ENCODE data around the gene THSD4.
"Not testable (repeated sequence)": the region's sequence is repeated elsewhere in the genome, so short reads cannot be mapped to it uniquely, and the experiment has no call there.

The THSD4 gene

GRCh38 chr15:71709808-71710418 lies 594.6 kb downstream of the THSD4 start:
- no peak for DNase-seq

- DNase-seq: no peak
Measured at GRCh38 chr15:71712182-71712581, 596.9 kb downstream of the THSD4 start.

DNA sequence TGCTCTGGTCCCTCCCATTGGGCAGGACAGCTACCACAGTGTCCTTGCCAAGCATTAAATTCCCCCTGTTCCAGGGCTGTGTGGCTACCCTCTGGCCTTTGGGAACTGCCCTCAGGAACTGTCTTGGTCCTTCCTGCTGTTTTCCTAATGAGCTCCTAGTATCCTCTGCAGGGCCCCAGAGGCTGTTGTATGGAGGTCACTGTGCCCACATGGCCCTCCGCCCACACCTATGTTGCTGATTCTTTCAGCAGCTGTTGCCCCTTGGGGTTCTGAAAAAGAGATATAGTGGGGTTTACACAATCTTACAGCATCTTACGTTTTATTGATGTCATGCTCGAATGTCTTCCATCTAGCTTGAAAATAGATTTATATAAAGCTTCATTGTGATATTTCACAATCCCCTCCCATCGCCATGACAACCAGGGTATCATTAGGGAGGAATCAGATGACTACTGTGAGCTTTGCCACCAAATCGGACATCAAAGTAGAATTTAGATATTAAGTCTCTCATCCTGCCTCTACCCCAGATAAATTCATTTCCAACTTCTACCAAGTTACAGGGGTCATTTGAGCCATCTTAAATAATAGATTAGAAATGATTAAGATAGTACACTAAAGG lies 598.0 kb downstream of the THSD4 start:
- no peak for DNase-seq

DNA sequence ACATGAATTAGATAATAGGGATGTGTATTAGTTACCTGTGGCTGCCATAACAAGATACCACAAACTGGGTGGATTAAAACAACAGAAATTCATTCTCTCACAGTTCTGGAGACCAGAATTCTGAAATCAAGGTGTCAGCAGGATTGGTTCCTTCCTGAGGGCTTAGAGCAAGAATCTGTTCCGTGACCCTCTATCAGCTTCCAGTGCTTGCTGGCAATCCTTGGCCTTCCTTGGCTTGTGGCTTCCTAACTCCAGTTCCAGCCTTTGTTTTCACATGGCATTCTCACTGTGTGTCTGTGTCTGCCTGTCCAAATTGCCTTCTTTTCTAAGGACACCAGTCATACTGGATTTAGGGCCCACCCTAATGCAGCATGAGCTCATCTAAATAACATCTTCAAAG lies 600.6 kb downstream of the THSD4 start:
- no peak for DNase-seq

DNA sequence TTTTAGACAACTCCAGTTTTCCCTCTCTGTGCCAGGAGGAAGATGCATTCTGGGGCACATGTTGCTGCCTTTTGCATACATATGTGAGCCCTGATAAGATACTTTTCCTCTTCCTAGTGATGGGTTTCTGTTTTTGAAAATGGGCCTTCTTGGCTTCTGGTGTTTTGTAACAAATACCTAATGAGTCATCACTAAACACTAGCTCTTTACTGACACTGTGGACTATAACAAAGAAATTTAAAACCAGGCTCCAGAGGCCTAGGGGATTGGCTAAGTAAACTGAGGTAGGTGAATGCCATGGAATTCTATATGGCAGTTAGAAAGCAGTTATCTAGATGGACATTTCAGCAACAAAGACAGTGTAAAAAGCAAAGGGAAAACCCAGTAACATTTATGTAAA lies 601.7 kb downstream of the THSD4 start:
- DNase-seq: no peak

- DNase-seq: no peak
Measured at GRCh38 chr15:71718116-71718910, 603.0 kb downstream of the THSD4 start.

GRCh38 chr15:71723344-71723743 lies 608.1 kb downstream of the THSD4 start:
- no peak for DNase-seq

GRCh38 chr15:71725207-71725955 lies 610.1 kb downstream of the THSD4 start:
- DNase-seq: not testable (repeated sequence)

DNA sequence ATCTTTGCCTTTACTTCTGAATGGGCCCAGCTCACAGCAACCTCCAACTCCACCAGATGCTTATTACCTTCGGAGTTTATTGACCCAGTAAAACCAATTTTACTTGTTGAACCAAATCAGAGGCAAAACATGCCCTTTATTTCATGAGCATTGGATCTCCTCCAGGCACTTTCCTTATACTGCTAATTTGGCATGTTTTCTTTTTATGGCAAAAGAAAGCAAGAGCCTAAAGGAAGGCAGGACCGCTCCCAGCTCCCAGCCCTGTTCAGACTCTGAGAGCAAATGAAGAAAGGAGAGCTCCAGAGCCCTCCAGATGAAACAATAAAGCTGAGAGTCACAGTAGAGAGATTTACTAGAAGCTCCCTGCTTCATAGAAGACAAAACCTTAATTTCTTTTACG lies 613.6 kb downstream of the THSD4 start:
- DNase-seq: no peak

DNA sequence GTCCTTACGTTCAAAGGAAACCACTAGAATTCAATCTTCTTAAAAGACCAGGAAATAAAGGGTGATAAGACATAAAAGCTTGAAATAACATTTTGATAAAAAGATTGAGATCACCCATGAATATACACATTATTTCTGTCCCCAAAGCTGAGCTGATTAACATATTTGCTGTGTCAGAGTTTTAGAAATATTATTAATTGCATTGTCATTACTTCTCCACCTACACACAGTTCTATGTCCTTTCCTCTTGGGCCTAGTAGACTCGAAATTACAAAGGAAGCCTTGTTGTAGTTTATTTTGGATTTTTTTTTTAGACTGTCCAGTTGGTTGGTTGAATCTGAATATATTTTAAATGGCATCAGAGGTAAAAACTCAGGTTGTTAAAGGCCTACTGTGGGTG lies 614.0 kb downstream of the THSD4 start:
- no peak for DNase-seq

DNA sequence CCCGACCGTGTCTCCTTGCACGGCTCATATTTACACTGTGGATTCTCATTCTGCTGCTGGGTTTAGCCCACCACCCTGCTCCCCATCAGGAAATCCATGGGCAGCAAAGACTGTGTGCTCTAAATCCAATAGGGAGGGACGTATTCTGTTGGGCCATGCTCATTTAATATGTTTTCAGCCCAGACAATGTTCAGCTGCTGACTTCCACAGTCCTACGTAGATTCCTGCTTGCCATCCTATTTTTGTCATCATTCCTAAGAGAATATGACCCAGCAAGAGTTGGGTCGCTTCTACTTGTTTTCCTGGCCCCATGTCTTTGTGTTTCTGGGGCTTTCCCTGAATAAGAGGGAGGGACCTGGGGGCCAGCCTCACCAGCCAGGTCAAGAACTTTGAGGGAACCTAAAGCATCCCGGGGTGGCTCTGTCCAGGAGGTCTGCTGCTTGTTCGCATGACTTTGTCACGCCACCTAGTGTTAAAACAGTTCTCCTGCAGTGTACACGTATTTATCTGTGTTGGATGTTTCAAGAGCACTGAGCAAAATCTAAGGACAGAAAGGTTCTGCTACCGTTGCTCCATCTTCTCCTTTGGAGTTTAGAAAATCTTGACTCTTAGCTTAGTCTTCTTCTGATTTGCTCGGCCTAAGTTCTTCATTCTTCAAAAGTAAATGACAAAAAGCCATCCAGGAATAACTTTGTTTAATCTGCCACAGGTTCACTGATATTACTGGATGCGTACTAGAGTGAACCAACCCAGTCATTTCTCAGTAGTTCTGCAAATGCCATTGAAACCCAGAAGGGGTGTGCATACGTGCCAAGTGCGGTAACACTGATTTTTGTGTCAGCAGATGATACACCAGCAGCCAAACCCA lies 615.2 kb downstream of the THSD4 start:
- DNase-seq: no peak

DNA sequence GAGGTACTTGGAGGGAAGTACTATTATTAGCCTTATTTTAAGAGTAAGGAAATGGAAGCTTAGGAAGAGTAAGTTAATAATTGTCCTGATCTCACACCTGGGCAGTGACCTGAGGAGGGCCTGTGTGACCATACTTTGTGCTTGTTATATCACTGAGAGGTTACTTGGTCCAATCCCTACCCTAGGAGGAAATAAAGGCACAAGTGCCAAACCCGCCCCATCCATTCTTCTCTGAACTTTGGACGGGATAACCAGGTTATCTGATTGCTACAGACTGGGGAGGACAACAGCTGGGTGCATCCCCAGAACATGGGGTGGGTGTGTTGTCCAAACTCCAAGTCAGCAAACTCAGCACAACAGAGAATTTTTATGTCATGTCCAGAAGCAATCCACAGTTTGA lies 617.4 kb downstream of the THSD4 start:
- no peak for DNase-seq

- no peak for DNase-seq
Measured at GRCh38 chr15:71733122-71733521, 617.9 kb downstream of the THSD4 start.

DNA sequence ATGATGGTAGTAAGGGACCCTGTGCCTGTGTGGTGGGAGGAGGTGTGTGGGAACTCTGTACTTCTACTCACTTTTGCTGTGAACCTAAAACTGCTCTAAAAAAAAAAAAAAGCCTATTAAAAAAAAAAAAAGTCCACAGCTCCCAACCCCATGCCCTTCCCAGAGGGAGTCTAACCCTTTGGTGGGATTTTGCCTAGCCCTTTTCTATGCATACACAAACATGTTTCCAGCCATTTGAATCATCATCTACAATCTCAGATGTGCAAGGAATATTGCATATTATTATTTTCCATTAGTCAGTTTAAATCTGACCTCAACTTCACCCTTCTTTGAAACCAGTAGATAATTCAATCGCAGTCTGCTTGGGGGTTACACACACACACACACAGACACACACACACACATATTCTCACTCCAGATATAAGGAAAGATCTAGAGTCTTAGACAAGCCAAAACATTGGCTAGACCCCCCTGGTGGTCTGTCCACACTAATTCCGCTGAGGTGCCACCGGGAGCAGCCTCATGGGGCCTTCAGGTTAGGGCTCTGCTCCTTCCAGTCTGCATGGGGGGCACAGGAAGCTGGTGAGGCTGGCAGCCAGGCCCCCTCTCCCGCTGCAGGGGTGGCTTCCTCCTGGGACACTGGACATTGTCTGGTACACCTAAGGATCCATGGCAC lies 619.6 kb downstream of the THSD4 start:
- no peak for DNase-seq

DNA sequence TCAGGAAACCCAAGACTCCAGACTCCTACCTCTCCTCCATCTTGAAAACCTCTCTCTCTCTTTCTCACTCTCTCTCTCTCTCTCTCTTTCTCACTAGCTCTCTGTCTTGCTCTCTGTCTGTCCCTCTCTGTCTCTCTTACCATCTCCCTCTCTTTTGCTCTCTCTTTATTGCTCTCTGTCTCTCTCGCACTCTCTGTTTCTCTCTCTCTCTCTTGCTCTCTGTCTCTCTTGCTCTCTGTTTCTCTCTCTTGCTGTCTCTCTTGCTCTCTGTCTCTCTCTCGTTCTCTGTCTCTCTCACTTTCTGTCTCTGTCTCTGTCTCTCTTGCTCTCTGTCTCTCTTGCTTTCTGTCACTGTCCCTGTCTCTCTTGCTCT lies 620.1 kb downstream of the THSD4 start:
- DNase-seq: no peak

- DNase-seq: no peak
Measured at GRCh38 chr15:71736286-71736947, 621.1 kb downstream of the THSD4 start.

DNA sequence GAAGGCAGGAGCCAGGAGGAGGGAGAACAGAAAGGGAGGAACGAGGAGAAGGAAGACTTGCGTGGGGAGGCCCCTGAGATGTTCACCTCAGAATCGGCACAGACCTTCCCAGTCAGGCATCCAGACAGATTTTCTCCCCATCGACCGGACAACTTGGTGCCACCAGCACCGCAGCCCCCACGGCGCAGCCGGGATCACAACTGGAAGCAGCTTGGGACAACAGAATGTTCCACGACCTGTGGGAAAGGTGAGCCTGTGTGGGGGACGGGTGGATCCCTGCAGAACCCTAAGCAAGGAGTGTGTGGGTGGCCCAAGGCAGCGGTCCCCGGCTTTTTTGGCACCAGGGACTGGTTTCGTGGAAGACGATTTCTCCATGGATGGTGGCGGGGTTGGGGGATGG lies 622.5 kb downstream of the THSD4 start:
- DNase-seq: peak; percentile 22

GRCh38 chr15:71739355-71739754 lies 624.1 kb downstream of the THSD4 start:
- no peak for DNase-seq

GRCh38 chr15:71742964-71743363 lies 627.7 kb downstream of the THSD4 start:
- no peak for DNase-seq

DNA sequence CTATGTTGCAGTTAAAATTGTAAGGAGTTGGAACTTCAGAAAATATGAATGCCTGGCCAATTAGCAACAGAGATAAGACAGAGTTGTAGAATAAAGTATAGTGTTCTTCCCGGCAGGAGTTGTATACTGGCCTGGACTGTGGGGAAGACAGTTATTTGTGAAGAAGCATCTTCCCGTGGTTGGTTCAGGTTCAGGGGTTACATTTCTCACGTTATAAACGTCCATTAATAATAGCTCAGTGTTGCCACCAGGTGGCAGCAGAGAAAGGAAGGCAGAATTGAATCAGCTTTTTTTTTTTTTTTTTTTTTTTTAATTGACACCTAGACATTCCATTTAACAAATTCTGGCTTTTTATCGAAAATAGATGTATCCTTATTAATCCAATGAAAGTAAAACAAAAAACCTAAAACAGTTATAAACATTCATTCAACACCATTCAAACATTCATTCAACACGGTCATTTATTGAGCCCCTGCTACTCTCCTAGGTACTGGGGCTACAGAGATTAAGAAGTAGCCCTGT lies 628.7 kb downstream of the THSD4 start:
- DNase-seq: peak; percentile 27

GRCh38 chr15:71746719-71747118 lies 631.4 kb downstream of the THSD4 start:
- no peak for DNase-seq

Measured in NCI-H2171 (cell line).